ENCODE results near the gene PSMF1.

GRCh38 chr20:1163105-1163504 is 44.7 kb downstream of the PSMF1 start:
- no peak for TF ChIP-seq CTCF (IDR thresholded peaks at IDR 0.05)
- TF ChIP-seq EZH2 (IDR thresholded peaks at IDR 0.05) = no peak
